ENCODE measurements around the gene P2RX2. TPM values are rescaled to one million over a fixed set of nuclear protein-coding genes. Genes with fewer than 3 reads are reported as not detected.
A peak's percentile ranks its signal among the peaks of the same experiment; 100 is the strongest.

Gene P2RX2
- total RNA-seq, 1 donor from 2014 or later = not detected

DNA sequence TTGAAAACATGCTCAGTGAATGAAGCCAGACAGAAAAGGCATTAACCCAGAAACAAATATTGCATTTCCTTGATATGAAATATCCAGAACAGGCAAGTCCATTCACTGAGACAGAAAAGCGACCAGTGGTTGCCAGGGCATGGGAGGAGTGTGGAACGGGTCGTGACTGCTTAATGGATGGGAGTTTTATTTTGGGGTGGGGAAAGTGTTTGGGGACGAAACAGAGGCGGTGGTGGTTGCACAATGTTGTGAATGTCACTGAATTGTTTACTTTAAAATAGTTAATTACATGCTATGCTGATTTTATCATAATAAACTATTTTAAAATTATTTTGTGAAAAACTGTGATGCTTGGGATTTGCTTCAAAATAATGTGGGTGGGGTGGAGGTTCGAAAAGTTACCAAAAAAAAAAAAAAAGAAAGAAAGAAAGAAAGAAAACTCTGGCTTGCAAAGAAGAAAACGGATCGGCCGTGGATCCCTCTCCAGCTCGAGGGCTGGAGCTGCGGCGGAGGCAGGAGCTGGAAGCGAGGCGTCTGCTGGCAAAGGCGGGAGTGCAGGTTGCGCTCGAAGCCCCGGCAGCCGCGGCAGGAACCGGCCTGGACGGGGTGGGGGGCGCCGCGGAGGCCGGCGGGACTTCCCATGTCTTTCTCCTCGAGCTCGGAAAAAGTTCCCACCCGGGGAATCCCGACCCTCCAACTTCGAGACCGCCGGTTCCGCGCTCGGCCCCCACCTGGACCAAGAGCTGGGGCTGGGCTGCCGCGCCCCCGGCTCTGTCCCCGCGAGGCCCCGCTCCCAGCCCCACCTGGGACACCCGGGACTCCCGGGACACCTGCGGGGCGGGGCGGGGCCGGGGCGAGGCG is 524 bp upstream of the P2RX2 start:
- H3K36me3 Mint-ChIP-seq (ENCODE audit: unreplicated experiment) = no peaks in the 10 kb centered on the region
- peak overlapping the region; percentile 44 for H3K4me3 Mint-ChIP-seq (ENCODE audit: unreplicated experiment)
- no peak for DNase-seq (ENCODE audit: extremely low spot score, unreplicated experiment)
- H3K4me1 Mint-ChIP-seq (ENCODE audit: unreplicated experiment) = peaks cover 20% of the 10 kb centered on the region
- H3K27ac Mint-ChIP-seq (ENCODE audit: unreplicated experiment) = no peak overlapping the region
- no peaks in the 10 kb centered on the region for H3K9me3 Mint-ChIP-seq (ENCODE audit: unreplicated experiment)
- H3K27me3 Mint-ChIP-seq (ENCODE audit: unreplicated experiment) = peaks cover 26% of the 10 kb centered on the region
- TF ChIP-seq, protein P1, sequence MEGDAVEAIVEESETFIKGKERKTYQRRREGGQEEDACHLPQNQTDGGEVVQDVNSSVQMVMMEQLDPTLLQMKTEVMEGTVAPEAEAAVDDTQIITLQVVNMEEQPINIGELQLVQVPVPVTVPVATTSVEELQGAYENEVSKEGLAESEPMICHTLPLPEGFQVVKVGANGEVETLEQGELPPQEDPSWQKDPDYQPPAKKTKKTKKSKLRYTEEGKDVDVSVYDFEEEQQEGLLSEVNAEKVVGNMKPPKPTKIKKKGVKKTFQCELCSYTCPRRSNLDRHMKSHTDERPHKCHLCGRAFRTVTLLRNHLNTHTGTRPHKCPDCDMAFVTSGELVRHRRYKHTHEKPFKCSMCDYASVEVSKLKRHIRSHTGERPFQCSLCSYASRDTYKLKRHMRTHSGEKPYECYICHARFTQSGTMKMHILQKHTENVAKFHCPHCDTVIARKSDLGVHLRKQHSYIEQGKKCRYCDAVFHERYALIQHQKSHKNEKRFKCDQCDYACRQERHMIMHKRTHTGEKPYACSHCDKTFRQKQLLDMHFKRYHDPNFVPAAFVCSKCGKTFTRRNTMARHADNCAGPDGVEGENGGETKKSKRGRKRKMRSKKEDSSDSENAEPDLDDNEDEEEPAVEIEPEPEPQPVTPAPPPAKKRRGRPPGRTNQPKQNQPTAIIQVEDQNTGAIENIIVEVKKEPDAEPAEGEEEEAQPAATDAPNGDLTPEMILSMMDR (IDR thresholded peaks at IDR 0.05) = no peak

DNA sequence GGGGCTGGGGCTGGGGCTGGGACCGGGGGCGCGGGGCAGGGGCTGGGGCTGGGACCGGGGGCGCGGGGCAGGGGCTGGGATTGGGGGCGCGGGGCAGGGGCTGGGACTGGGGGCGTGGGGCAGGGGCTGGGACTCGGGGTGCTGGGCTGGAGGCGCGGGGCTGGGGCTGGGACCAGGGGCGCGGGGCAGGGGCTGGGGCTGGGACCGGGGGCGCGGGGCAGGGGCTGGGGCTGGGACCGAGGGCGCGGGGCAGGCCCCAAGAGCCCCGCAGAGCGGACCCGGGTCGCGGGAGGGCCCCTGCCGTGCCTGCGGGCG is 452 bp downstream of the P2RX2 start:
- no peaks in the 10 kb centered on the region for H3K36me3 Mint-ChIP-seq (ENCODE audit: unreplicated experiment)

DNA sequence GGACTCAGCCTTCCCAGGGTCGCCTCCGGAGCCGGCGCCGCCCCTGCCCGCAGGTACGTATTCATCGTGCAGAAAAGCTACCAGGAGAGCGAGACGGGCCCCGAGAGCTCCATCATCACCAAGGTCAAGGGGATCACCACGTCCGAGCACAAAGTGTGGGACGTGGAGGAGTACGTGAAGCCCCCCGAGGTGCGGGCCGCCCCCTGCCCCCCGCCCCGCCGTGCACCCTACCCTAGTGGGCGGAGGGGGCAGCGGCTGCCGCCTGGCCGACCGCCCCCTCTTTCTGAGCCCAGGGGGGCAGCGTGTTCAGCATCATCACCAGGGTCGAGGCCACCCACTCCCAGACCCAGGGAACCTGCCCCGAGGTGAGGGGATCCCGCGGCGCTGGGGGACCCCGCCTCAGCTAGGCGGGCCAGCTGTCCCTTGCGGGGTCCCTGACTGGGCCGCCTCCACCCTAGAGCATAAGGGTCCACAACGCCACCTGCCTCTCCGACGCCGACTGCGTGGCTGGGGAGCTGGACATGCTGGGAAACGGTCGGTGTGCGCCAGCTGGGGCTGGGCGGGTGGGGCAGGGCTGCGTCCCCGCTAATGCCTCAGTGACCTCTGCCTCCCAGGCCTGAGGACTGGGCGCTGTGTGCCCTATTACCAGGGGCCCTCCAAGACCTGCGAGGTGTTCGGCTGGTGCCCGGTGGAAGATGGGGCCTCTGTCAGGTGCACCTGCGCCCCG is 973 bp downstream of the P2RX2 start:
- Mint-ChIP-seq H3K4me3 (ENCODE audit: unreplicated experiment) (no peak overlapping the region), H3K27ac (ENCODE audit: unreplicated experiment) (no peak overlapping the region), H3K27me3 (ENCODE audit: unreplicated experiment) (peaks cover 25% of the 10 kb centered on the region), H3K9me3 (ENCODE audit: unreplicated experiment) (no peaks in the 10 kb centered on the region), H3K4me1 (ENCODE audit: unreplicated experiment) (peaks cover 24% of the 10 kb centered on the region), H3K36me3 (ENCODE audit: unreplicated experiment) (no peaks in the 10 kb centered on the region)
- TF ChIP-seq, protein P1 (IDR thresholded peaks at IDR 0.05) = no peak
- DNase-seq (ENCODE audit: extremely low spot score, unreplicated experiment) = no peak

More for the DNA sequence above, 452 bp downstream of the P2RX2 start:
- Mint-ChIP-seq H3K4me1 (ENCODE audit: unreplicated experiment) (peaks cover 24% of the 10 kb centered on the region), H3K4me3 (ENCODE audit: unreplicated experiment) (no peak overlapping the region), H3K27ac (ENCODE audit: unreplicated experiment) (no peak overlapping the region), H3K9me3 (ENCODE audit: unreplicated experiment) (no peaks in the 10 kb centered on the region), H3K27me3 (ENCODE audit: unreplicated experiment) (peaks cover 25% of the 10 kb centered on the region)
- TF ChIP-seq, protein P1 (IDR thresholded peaks at IDR 0.05) = no peak
- no peak for DNase-seq (ENCODE audit: extremely low spot score, unreplicated experiment)

DNA sequence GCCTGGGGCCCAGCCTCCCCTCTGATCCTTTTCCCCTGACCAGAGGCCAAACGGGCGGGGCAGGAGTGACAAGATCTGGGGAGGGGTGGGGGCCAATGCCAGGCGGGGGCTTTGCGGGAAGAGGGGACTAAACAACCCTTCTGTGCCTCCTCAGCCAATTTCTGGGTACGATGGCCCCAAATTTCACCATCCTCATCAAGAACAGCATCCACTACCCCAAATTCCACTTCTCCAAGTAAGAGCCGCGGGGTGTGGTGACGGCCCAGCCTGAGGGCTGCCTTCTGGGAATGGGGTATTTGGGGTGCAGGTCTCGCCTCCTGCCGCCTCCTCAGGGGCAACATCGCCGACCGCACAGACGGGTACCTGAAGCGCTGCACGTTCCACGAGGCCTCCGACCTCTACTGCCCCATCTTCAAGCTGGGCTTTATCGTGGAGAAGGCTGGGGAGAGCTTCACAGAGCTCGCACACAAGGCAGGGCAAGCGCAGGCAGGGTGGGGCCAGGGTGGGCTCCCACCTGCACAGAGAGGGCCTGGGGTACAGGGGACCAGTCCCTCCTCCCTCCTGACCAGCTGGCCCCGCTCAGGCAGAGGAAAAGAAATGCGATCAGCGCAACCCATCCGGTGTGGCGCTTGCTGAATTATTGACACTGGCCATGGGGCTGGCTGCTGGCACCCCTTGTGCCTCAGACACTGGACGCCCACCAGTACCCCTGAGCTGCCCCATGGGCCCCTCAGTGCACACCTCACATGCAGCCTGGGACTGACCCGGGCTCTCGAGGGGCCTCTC is 1.7 kb downstream of the P2RX2 start:
- no peak overlapping the region for H3K27ac Mint-ChIP-seq (ENCODE audit: unreplicated experiment)
- peaks cover 22% of the 10 kb centered on the region for H3K27me3 Mint-ChIP-seq (ENCODE audit: unreplicated experiment)
- peaks cover 21% of the 10 kb centered on the region for H3K4me1 Mint-ChIP-seq (ENCODE audit: unreplicated experiment)
- DNase-seq (ENCODE audit: extremely low spot score, unreplicated experiment) = no peak
- TF ChIP-seq, protein P1 (IDR thresholded peaks at IDR 0.05) = no peak
- no peaks in the 10 kb centered on the region for H3K9me3 Mint-ChIP-seq (ENCODE audit: unreplicated experiment)
- H3K4me3 Mint-ChIP-seq (ENCODE audit: unreplicated experiment) = no peak overlapping the region
- peaks cover 7% of the 10 kb centered on the region for H3K36me3 Mint-ChIP-seq (ENCODE audit: unreplicated experiment)

Data from osteocyte (in vitro differentiated cells).